MCF 10A (cell line): ENCODE measurements around the gene JCAD. TPM values are rescaled to one million over a fixed set of nuclear protein-coding genes. Genes with fewer than 3 reads are reported as not detected.

Source experiments
- BruUV-seq: library from RNA; stranded (reverse); fragments of 400-500 nt; replicated peaks from 2 replicates; lab custom pipeline; 2021; lab: Mats Ljungman, UMichigan
- CTCF ChIA-PET: fragments of 300-600 bp; sonication (Branson Sonifier 250); formaldehyde crosslinking; extraction: SDS; loops from one replicate; lab custom pipeline; 2021; ENCODE audit warnings: antibody characterized with exemption, inconsistent platforms; lab: Yijun Ruan, JAX
- POLR2A ChIA-PET: fragments of 300-600, 350-650 bp; sonication (Branson Sonifier 250); formaldehyde crosslinking; extraction: SDS; loops from one replicate; lab custom pipeline; 2020; ENCODE audit warnings: antibody characterized with exemption, inconsistent platforms; lab: Yijun Ruan, JAX
- DNase-seq: peaks from one replicate; pipeline ENCODE4 v3.0.0-alpha.2; 2018; ENCODE audit not compliant: unreplicated experiment
- H3K27ac Mint-ChIP-seq: one replicate; pipeline ENCODE4 v1.8.0; 2022; ENCODE audit warnings: mild to moderate bottlenecking, low read depth, mixed read lengths; ENCODE audit not compliant: unreplicated experiment
- H3K27me3 Mint-ChIP-seq: one replicate; pipeline ENCODE4 v1.8.0; 2022; ENCODE audit warnings: mixed read lengths; ENCODE audit not compliant: insufficient read depth, unreplicated experiment
- H3K36me3 Mint-ChIP-seq: one replicate; pipeline ENCODE4 v1.8.0; 2022; ENCODE audit warnings: mild to moderate bottlenecking, moderate library complexity, mixed read lengths; ENCODE audit not compliant: insufficient read depth, unreplicated experiment
- H3K4me1 Mint-ChIP-seq: one replicate; pipeline ENCODE4 v1.8.0; 2022; ENCODE audit warnings: mixed read lengths; ENCODE audit not compliant: insufficient read depth, unreplicated experiment
- H3K4me3 Mint-ChIP-seq: one replicate; pipeline ENCODE4 v1.8.0; 2022; ENCODE audit warnings: mild to moderate bottlenecking, moderate library complexity, mixed read lengths; ENCODE audit not compliant: unreplicated experiment
- H3K9me3 Mint-ChIP-seq: one replicate; pipeline ENCODE4 v1.8.0; 2022; ENCODE audit warnings: mixed read lengths; ENCODE audit not compliant: unreplicated experiment
- intact Hi-C: fragments of 100-400 bp; cut with micrococcal nuclease; formaldehyde crosslinking; loops from 2 replicates; pipeline ENCODE4 v1.14.1; 2022
- total RNA-seq: library from RNA; stranded (reverse); gene quantifications from 2 replicates; pipeline ENCODE4 v1.2.3, GENCODE V29; 2022
- TF ChIP-seq, protein P1 (sequence below): fragments of 200-600 bp; IDR thresholded peaks from one replicate; pipeline ENCODE4 v1.8.0; 2022; ENCODE audit warnings: antibody characterized with exemption, mild to moderate bottlenecking; ENCODE audit not compliant: unreplicated experiment

Gene JCAD
- total RNA-seq, 1 experiment from 2014 or later, result 0.26 TPM

DNA sequence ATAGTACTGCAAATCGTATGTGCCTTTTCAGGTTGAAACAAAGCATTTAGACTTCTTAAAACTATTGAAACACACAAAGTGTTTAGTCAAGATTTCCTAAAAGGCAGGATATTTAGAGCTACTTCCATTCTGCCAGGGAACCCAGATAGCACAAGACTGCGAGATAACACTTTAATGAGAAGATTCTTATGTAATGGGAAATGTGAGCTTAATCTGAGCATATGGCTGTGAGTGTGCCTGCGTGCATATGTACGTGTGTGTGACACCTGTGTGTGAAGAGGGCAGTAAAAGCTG is 14.3 kb upstream of the JCAD start:
- CTCF ChIA-PET, result interaction anchor here (0.8 kb wide), 1 partner anchor 9 kb away, joined by 4 read pairs; no protein-coding TSS in a partner anchor
- intact Hi-C loops, result no loop called here
- H3K36me3 Mint-ChIP-seq, result no peaks in the 10 kb centered on the region
- no peak overlapping the region for H3K27ac Mint-ChIP-seq
- H3K27me3 Mint-ChIP-seq, result no peaks in the 10 kb centered on the region
- BruUV-seq, result no TSS peak
- H3K4me3 Mint-ChIP-seq, result no peak overlapping the region
- no peak for DNase-seq
- POLR2A ChIA-PET, result interaction anchor here (0.6 kb wide), 1 partner anchor 20 kb away, joined by 4 read pairs; no protein-coding TSS in a partner anchor
- no peaks in the 10 kb centered on the region for H3K9me3 Mint-ChIP-seq
- H3K4me1 Mint-ChIP-seq, result no peaks in the 10 kb centered on the region
- TF ChIP-seq, protein P1, sequence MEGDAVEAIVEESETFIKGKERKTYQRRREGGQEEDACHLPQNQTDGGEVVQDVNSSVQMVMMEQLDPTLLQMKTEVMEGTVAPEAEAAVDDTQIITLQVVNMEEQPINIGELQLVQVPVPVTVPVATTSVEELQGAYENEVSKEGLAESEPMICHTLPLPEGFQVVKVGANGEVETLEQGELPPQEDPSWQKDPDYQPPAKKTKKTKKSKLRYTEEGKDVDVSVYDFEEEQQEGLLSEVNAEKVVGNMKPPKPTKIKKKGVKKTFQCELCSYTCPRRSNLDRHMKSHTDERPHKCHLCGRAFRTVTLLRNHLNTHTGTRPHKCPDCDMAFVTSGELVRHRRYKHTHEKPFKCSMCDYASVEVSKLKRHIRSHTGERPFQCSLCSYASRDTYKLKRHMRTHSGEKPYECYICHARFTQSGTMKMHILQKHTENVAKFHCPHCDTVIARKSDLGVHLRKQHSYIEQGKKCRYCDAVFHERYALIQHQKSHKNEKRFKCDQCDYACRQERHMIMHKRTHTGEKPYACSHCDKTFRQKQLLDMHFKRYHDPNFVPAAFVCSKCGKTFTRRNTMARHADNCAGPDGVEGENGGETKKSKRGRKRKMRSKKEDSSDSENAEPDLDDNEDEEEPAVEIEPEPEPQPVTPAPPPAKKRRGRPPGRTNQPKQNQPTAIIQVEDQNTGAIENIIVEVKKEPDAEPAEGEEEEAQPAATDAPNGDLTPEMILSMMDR, result no peak

- Mint-ChIP-seq H3K27ac (no peak overlapping the region), H3K36me3 (no peaks in the 10 kb centered on the region), H3K4me1 (no peaks in the 10 kb centered on the region), H3K4me3 (no peak overlapping the region), H3K9me3 (no peaks in the 10 kb centered on the region), H3K27me3 (no peaks in the 10 kb centered on the region)
- TF ChIP-seq, protein P1, result no peak
- intact Hi-C loops, result no loop called here
- POLR2A ChIA-PET, result no interaction called here
- DNase-seq, result no peak
- no TSS peak for BruUV-seq
- CTCF ChIA-PET, result interaction anchor here (0.8 kb wide), 1 partner anchor 9 kb away, joined by 4 read pairs; no protein-coding TSS in a partner anchor
Observed at GRCh38 chr10:30073045-30073766, 13.8 kb upstream of the JCAD start.

DNA sequence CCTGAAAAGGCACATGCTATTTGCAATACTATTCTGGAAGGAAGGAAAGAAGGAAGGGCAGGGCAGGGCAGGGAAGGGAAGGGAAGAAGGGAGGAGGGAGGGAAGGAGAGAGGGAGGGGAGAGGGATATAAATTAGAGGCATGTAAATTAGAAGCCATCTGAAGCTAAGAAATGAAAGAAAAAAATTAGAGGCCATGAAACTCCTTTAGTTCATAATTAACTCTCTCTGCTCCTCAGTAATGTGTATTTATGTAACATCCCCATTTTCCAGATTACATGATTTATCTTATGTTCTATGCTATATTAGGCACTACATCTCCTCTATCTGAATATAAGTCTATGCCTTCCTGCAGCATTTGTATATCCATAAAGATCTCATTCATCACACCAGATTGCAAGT is 12.7 kb upstream of the JCAD start:
- BruUV-seq, result no TSS peak
- TF ChIP-seq, protein P1, result no peak
- no peaks in the 10 kb centered on the region for H3K4me1 Mint-ChIP-seq

DNA sequence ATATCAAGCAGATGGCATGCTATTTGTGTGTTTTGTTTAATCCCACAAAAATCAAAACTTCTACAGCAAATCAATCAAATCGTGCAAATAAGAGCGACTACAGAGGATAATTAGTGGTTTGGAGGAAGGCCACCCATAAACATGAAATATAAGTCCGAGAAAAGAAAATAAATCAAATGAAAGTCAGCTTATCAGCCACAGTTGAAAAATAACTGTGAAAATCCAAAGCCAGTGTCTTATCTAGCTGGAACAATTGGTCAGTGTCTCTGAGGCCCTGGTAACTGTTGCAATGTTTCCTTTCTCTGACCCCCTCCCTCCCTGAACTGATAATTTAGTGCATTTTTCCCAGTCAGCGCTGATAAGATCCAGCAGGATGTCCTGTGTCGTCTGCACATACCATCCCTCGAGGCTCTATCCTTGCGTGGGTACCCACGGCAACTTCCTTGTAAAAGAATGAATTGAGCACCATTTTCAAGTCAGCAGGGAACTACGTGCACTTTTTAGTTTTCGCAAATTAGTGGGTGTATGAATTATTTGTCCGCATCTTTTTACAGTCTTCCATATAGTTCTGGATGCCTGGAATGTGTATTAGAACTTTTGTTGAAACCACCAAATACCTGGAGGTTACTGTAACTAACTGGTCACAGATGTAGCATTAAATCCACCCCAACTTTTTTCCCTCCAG is 10.8 kb upstream of the JCAD start:
- Mint-ChIP-seq H3K9me3 (no peaks in the 10 kb centered on the region), H3K27ac (no peak overlapping the region), H3K27me3 (no peaks in the 10 kb centered on the region), H3K4me3 (no peak overlapping the region), H3K4me1 (no peaks in the 10 kb centered on the region), H3K36me3 (no peaks in the 10 kb centered on the region)
- DNase-seq, result no peak
- BruUV-seq, result no TSS peak
- TF ChIP-seq, protein P1, result no peak
- ChIA-PET POLR2A (interaction anchor here (0.5 kb wide), 1 partner anchor 12 kb away, joined by 3 read pairs; no protein-coding TSS in a partner anchor), CTCF (interaction anchor here (0.9 kb wide), 1 partner anchor 22 kb away, joined by 3 read pairs; no protein-coding TSS in a partner anchor)
- intact Hi-C loops, result no loop called here

More for the DNA sequence above, 12.7 kb upstream of the JCAD start:
- Mint-ChIP-seq H3K36me3 (no peaks in the 10 kb centered on the region), H3K27me3 (no peaks in the 10 kb centered on the region), H3K4me3 (no peak overlapping the region), H3K9me3 (no peaks in the 10 kb centered on the region), H3K27ac (no peak overlapping the region)
- intact Hi-C loops, result no loop called here
- POLR2A ChIA-PET, result no interaction called here
- CTCF ChIA-PET, result no interaction called here
- no peak for DNase-seq
